NCI-H1436 treated with DMSO at 0.1 percent for 48 hours (cell line): ENCODE results near the gene AHR.

Source experiments
- DNase-seq: peaks from one replicate; lab custom pipeline; 2025; lab: John Stamatoyannopoulos, UW

AHR gene

GRCh38 chr7:17304926-17305325 is 6.5 kb downstream of the AHR start:
- no peak for DNase-seq

- no peak for DNase-seq
Measured at GRCh38 chr7:17305387-17306171, 7.1 kb downstream of the AHR start.

- no peak for DNase-seq
Measured at GRCh38 chr7:17307000-17307399, 8.5 kb downstream of the AHR start.

- no peak for DNase-seq
Measured at GRCh38 chr7:17307558-17307957, 9.1 kb downstream of the AHR start.

- no peak for DNase-seq
Measured at GRCh38 chr7:17307969-17308648, 9.7 kb downstream of the AHR start.

GRCh38 chr7:17311194-17311593 is 12.7 kb downstream of the AHR start:
- no peak for DNase-seq

GRCh38 chr7:17311952-17312351 is 13.5 kb downstream of the AHR start:
- DNase-seq: no peak

GRCh38 chr7:17312641-17313040 is 14.2 kb downstream of the AHR start:
- DNase-seq: no peak

- DNase-seq: no peak
Measured at GRCh38 chr7:17313194-17313593, 14.7 kb downstream of the AHR start.

GRCh38 chr7:17315974-17316373 is 17.5 kb downstream of the AHR start:
- no peak for DNase-seq

- DNase-seq: no peak
Measured at GRCh38 chr7:17318146-17318545, 19.7 kb downstream of the AHR start.

- no peak for DNase-seq
Measured at GRCh38 chr7:17319164-17320101, 21.0 kb downstream of the AHR start.

GRCh38 chr7:17320102-17320497 is 21.6 kb downstream of the AHR start:
- no peak for DNase-seq

GRCh38 chr7:17320657-17321056 is 22.2 kb downstream of the AHR start:
- no peak for DNase-seq

GRCh38 chr7:17325364-17325763 is 26.9 kb downstream of the AHR start:
- no peak for DNase-seq

- DNase-seq: no peak
Measured at GRCh38 chr7:17326378-17326777, 27.9 kb downstream of the AHR start.

- DNase-seq: no peak
Measured at GRCh38 chr7:17328641-17329040, 30.2 kb downstream of the AHR start.

- no peak for DNase-seq
Measured at GRCh38 chr7:17329440-17329839, 31.0 kb downstream of the AHR start.

GRCh38 chr7:17331891-17332501 is 33.5 kb downstream of the AHR start:
- no peak for DNase-seq

- no peak for DNase-seq
Measured at GRCh38 chr7:17333221-17333620, 34.8 kb downstream of the AHR start.

GRCh38 chr7:17336168-17336567 is 37.7 kb downstream of the AHR start:
- no peak for DNase-seq

GRCh38 chr7:17339139-17339538 is 40.7 kb downstream of the AHR start:
- DNase-seq: no peak
